NCI-H446 treated with DMSO at 0.1 percent for 48 hours (cell line): ENCODE results near the gene MIOS.
A peak's percentile ranks its signal among the peaks of the same experiment; 100 is the strongest.

ENCODE experiments used
- DNase-seq: peaks from one replicate; lab custom pipeline; 2025; lab: John Stamatoyannopoulos, UW

The MIOS gene

GRCh38 chr7:7566651-7567611 lies at the start of gene MIOS:
Gene MIOS, plus strand, starts transcription at chr7:7566884. Its CDS starts 5,592 bp downstream, at chr7:7572476.
- peak; percentile 40 for DNase-seq

GRCh38 chr7:7517754-7518153 lies 48.9 kb upstream of the MIOS start:
- DNase-seq = no peak

GRCh38 chr7:7519056-7519455 lies 47.6 kb upstream of the MIOS start:
- no peak for DNase-seq

GRCh38 chr7:7519528-7519927 lies 47.2 kb upstream of the MIOS start:
- no peak for DNase-seq

GRCh38 chr7:7521259-7521658 lies 45.4 kb upstream of the MIOS start:
- no peak for DNase-seq

GRCh38 chr7:7522421-7522820 lies 44.3 kb upstream of the MIOS start:
- DNase-seq = no peak

GRCh38 chr7:7524121-7524520 lies 42.6 kb upstream of the MIOS start:
- DNase-seq = no peak

- DNase-seq = no peak
Measured at GRCh38 chr7:7526006-7526405, 40.7 kb upstream of the MIOS start.

- DNase-seq = no peak
Measured at GRCh38 chr7:7527047-7527446, 39.6 kb upstream of the MIOS start.

- DNase-seq = no peak
Measured at GRCh38 chr7:7529328-7529727, 37.4 kb upstream of the MIOS start.

GRCh38 chr7:7533831-7534430 lies 32.8 kb upstream of the MIOS start:
- DNase-seq = no peak

- no peak for DNase-seq
Measured at GRCh38 chr7:7535691-7536090, 31.0 kb upstream of the MIOS start, which contains the start of gene COL28A1. Gene COL28A1, minus strand, starts transcription at chr7:7535873. Its CDS starts 2,998 bp downstream, at chr7:7532875.

GRCh38 chr7:7536396-7537019 lies 30.2 kb upstream of the MIOS start:
- DNase-seq = no peak

GRCh38 chr7:7537711-7538110 lies 29.0 kb upstream of the MIOS start:
- DNase-seq = no peak

GRCh38 chr7:7539152-7539551 lies 27.5 kb upstream of the MIOS start:
- DNase-seq = no peak

- DNase-seq = no peak
Measured at GRCh38 chr7:7539711-7540110, 27.0 kb upstream of the MIOS start.

- DNase-seq = no peak
Measured at GRCh38 chr7:7542251-7542835, 24.3 kb upstream of the MIOS start.

GRCh38 chr7:7548407-7548806 lies 18.3 kb upstream of the MIOS start:
- no peak for DNase-seq

GRCh38 chr7:7550663-7551062 lies 16.0 kb upstream of the MIOS start:
- DNase-seq = no peak

- DNase-seq = no peak
Measured at GRCh38 chr7:7552199-7552598, 14.5 kb upstream of the MIOS start.

GRCh38 chr7:7553386-7553785 lies 13.3 kb upstream of the MIOS start:
- DNase-seq = no peak

GRCh38 chr7:7554021-7554432 lies 12.7 kb upstream of the MIOS start:
- DNase-seq = peak; percentile 57
